Uterus (tissue), 4 donors: ENCODE measurements around the gene NSMF. TPM values are rescaled to one million over a fixed set of nuclear protein-coding genes. Genes with fewer than 3 reads are reported as not detected.

Experiments used
- DNase-seq, 2 donors: peaks; one replicate each; pipeline ENCODE4 v3.0.0-alpha.2; 2019 to 2020
- H3K27ac ChIP-seq, 2 donors: fragments of 200-600 bp; sonication (generic); 1 replicate in 1 of 2; 2 replicates in 1 of 2; pipeline ENCODE4 v1.5.1; 2016 to 2018
- H3K27me3 ChIP-seq, 2 donors: fragments of 200-600 bp; sonication (generic); one replicate each; pipeline ENCODE4 v1.5.1; 2018 to 2019; ENCODE audit warnings: control low read depth in 1 of 2
- H3K36me3 ChIP-seq, 2 donors: fragments of 200-600 bp; sonication (generic); one replicate each; pipeline ENCODE4 v1.5.1; 2019; ENCODE audit warnings: control low read depth in 1 of 2
- H3K4me1 ChIP-seq, 2 donors: fragments of 200-600 bp; sonication (generic); one replicate each; pipeline ENCODE4 v1.5.1; 2018 to 2019; ENCODE audit warnings: control low read depth in 1 of 2
- H3K4me3 ChIP-seq, 2 donors: fragments of 200-600 bp; sonication (generic); 1 replicate in 1 of 2; 2 replicates in 1 of 2; pipeline ENCODE4 v1.5.1; 2018 to 2019; ENCODE audit warnings: mild to moderate bottlenecking in 1 of 2
- H3K9me3 ChIP-seq, 2 donors: fragments of 200-600 bp; sonication (generic); one replicate each; pipeline ENCODE4 v1.5.1; 2019; ENCODE audit warnings: control low read depth in 1 of 2
- POLR2A ChIP-seq, 2 donors: fragments of 450-650 bp; IDR thresholded peaks; one replicate each; pipeline ENCODE4 v1.6.1; 2016; ENCODE audit warnings: antibody characterized with exemption in 2 of 2, mild to moderate bottlenecking in 1 of 2, moderate library complexity in 1 of 2
- intact Hi-C: fragments of 100-400 bp; cut with DNase I; formaldehyde crosslinking; loops from one replicate; pipeline ENCODE4 v1.15.1; 2023; ENCODE audit warnings: low total_unique reads
- total RNA-seq, 4 donors: library from RNA; depleted of rRNA in 3 of 4; stranded (reverse); fragments of >200 nt in 3 of 4; gene quantifications; one replicate each; pipeline versions ENCODE4 v1.1.0 to v1.2.4, GENCODE V29; 2014 to 2023
- TF ChIP-seq, protein P1 (sequence below), 4 experiments: fragments of 200-600 bp in 2 of 4; fragments of 450-650 bp in 2 of 4; sonication (generic) in 2 of 4; IDR thresholded peaks; one replicate each; pipeline ENCODE4 v1.5.1; 2016 to 2019; ENCODE audit warnings: antibody characterized with exemption in 4 of 4, mild to moderate bottlenecking in 2 of 4, moderate library complexity in 1 of 4
- donor health status: DM: yes; HTN: yes; CAD: no.

NSMF gene
- total RNA-seq, 4 donors from 2014 or later: 17.4 to 40.7 (median 32.1) TPM

- peaks cover 0 to 23% of the 10 kb centered on the region in 2 donors for H3K4me1 ChIP-seq
- DNase-seq: no peak
- peak overlapping the region; percentile 62 to 67 for H3K27ac ChIP-seq
- peak overlapping the region; percentile 50 to 54 for H3K4me3 ChIP-seq
- intact Hi-C loops: no loop called here
- TF ChIP-seq, protein P1, sequence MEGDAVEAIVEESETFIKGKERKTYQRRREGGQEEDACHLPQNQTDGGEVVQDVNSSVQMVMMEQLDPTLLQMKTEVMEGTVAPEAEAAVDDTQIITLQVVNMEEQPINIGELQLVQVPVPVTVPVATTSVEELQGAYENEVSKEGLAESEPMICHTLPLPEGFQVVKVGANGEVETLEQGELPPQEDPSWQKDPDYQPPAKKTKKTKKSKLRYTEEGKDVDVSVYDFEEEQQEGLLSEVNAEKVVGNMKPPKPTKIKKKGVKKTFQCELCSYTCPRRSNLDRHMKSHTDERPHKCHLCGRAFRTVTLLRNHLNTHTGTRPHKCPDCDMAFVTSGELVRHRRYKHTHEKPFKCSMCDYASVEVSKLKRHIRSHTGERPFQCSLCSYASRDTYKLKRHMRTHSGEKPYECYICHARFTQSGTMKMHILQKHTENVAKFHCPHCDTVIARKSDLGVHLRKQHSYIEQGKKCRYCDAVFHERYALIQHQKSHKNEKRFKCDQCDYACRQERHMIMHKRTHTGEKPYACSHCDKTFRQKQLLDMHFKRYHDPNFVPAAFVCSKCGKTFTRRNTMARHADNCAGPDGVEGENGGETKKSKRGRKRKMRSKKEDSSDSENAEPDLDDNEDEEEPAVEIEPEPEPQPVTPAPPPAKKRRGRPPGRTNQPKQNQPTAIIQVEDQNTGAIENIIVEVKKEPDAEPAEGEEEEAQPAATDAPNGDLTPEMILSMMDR (IDR thresholded peaks at IDR 0.05): no peak
- TF ChIP-seq POLR2A (IDR thresholded peaks at IDR 0.05): no peak
- H3K36me3 ChIP-seq: no peaks in the 10 kb centered on the region
- no peaks in the 10 kb centered on the region for H3K27me3 ChIP-seq
- H3K9me3 ChIP-seq: no peaks in the 10 kb centered on the region
Observed at GRCh38 chr9:137459601-137460362, 648 bp upstream of the NSMF start.

DNA sequence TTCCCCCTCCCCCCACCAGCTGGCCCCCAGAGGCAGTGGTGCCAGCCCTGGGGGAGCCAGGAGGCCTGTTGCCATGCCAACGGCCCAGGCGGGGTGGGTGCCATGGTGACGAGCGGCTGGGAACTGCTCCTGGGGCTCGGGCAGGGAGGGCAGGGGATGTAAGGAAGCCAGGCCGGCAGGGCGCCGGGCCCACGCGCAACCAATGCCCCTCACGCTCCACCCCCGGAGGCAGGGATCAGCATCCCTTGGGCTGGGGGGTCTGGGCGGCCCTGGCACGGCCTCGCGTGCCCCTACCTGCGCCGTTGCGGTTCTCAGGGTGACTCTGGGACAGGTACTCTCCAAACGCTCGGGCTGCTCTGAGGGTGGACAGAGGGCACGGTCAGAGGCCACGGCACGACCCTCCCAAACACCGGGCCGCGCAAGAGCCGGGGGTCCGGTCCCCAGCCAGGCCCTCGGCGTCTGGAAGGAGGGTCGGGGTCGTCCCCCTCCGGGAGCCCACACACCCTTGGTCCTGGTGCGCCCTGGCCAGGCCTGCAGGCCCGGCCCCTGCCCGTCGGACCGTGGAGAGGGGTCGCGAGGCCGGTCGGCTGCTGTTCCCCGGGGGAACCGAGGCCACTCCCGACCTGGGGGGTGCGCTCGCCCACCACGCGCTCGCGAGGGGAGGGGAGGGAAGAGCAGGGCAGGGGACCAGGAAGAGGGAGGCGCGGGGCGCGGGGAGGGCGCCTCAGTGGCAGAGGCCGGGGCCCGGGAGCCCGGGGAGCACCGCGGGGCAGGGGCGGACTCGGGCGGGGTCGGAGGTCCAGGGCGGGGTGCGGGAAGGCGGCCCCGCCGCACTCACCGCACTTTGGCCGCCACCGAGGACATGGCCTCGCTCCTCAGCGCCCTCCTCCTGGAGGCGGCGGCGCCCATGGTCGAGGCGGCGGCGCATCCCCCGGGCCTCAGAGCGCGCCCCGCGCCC, 661 bp downstream of the NSMF start:
- Histone ChIP-seq H3K27ac (peak overlapping the region; percentile 46 to 68), H3K4me3 (peak overlapping the region; percentile 50 to 54), H3K36me3 (no peaks in the 10 kb centered on the region), H3K4me1 (peaks cover 0 to 26% of the 10 kb centered on the region in 2 donors), H3K27me3 (no peaks in the 10 kb centered on the region), H3K9me3 (no peaks in the 10 kb centered on the region)
- TF ChIP-seq, protein P1 (IDR thresholded peaks at IDR 0.05): no peak
- TF ChIP-seq POLR2A (IDR thresholded peaks at IDR 0.05): no peak
- intact Hi-C loops: no loop called here
- peak; percentile 40 to 45 for DNase-seq

GRCh38 chr9:137457406-137458193, 1.5 kb downstream of the NSMF start:
- peak overlapping the region in 1 of 2 donors; percentile 68 for H3K27ac ChIP-seq
- no peaks in the 10 kb centered on the region for H3K9me3 ChIP-seq
- DNase-seq: peak; percentile 17 to 20
- no peak overlapping the region for H3K4me3 ChIP-seq
- peaks cover 0 to 26% of the 10 kb centered on the region in 2 donors for H3K4me1 ChIP-seq
- H3K27me3 ChIP-seq: no peaks in the 10 kb centered on the region
- no peaks in the 10 kb centered on the region for H3K36me3 ChIP-seq
- TF ChIP-seq, protein P1 (IDR thresholded peaks at IDR 0.05): no peak
- no peak for TF ChIP-seq POLR2A (IDR thresholded peaks at IDR 0.05)
- intact Hi-C loops: no loop called here

DNA sequence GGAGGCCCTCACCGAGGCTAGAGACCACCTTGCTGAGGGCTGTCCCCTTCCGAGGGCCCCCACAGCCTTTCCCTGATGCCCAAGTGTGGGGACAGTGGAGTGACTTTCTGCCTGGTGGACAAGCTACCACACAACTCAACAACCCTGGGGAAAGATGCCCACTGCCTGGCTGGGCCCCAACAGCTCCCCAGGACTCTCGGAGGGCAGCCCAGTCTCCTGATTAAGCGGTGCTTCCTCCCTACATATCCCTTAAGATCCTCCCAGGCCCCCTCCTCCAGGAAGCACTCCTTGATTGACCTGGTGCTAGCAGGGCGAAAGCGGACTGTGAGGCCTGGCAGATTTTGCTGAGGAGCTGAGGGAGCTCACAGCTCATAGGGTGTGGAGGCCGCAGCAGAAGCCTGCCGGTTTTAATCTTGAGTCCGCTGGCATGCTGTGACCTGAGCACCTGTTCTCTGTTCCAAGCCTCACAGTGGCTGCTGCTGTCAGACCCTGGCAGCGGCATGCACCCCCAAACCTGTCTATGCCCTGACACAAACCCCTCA, 2.2 kb downstream of the NSMF start:
- Histone ChIP-seq H3K27ac (no peak overlapping the region), H3K4me1 (peaks cover 0 to 26% of the 10 kb centered on the region in 2 donors), H3K36me3 (no peaks in the 10 kb centered on the region), H3K27me3 (no peaks in the 10 kb centered on the region), H3K9me3 (no peaks in the 10 kb centered on the region), H3K4me3 (no peak overlapping the region)
- DNase-seq: peak in 1 of 2 donors; percentile 17
- intact Hi-C loops: no loop called here
- TF ChIP-seq, protein P1 (IDR thresholded peaks at IDR 0.05): no peak
- TF ChIP-seq POLR2A (IDR thresholded peaks at IDR 0.05): no peak
